ENCODE results near the gene ENPEP.

Gene ENPEP

DNA sequence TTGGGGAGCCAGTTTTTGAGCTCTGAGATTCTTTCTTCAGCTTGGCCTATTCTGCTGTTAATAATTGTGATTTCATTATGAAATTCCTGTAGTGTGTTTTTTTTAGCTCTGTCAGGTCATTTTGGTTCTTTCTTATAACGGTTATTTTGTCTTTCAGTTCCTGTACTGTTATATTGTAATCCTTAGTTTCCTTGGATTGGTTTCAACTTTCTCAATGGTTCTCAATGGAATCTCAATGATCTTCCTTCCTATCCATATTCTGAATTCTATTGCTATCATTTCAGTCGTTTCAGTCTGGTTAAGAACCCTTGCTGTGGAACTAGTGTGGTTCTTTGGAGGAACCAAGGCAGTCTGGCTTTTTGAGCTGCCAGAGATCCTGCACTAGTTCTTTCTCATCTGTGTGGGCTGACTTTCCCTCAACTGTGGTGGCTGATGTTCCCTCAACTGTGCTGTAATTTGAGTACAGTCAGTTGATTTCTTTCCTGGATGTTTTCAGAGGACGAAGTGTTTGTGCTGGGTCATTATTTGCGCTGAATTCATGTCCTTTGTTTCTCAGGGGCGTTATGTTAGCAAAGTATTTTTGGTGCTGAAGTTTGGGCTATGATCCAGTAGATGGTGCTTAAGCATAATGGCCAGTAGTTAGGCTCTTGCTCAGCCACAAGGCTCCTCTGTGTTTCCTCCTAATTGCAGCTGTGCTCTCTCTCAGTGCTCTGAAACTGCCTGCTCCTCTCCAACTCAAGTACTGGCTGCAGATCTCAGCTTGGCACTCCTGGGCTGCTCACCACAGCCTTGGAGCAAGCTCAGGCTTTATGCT lies 27.5 kb downstream of the ENPEP start:
- H3K27ac ChIP-seq, result no peak overlapping the region
- TF ChIP-seq, protein P1, sequence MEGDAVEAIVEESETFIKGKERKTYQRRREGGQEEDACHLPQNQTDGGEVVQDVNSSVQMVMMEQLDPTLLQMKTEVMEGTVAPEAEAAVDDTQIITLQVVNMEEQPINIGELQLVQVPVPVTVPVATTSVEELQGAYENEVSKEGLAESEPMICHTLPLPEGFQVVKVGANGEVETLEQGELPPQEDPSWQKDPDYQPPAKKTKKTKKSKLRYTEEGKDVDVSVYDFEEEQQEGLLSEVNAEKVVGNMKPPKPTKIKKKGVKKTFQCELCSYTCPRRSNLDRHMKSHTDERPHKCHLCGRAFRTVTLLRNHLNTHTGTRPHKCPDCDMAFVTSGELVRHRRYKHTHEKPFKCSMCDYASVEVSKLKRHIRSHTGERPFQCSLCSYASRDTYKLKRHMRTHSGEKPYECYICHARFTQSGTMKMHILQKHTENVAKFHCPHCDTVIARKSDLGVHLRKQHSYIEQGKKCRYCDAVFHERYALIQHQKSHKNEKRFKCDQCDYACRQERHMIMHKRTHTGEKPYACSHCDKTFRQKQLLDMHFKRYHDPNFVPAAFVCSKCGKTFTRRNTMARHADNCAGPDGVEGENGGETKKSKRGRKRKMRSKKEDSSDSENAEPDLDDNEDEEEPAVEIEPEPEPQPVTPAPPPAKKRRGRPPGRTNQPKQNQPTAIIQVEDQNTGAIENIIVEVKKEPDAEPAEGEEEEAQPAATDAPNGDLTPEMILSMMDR (conservative IDR thresholded peaks at IDR 0.05), result no peak
- no peak for TF ChIP-seq ZFX (IDR thresholded peaks at IDR 0.05)

- TF ChIP-seq, protein P1 (conservative IDR thresholded peaks at IDR 0.05), result no peak
- no peak for TF ChIP-seq ZFX (IDR thresholded peaks at IDR 0.05)
- no peak overlapping the region for H3K27ac ChIP-seq
Measured at GRCh38 chr4:110504084-110504435, 28.1 kb downstream of the ENPEP start.

DNA sequence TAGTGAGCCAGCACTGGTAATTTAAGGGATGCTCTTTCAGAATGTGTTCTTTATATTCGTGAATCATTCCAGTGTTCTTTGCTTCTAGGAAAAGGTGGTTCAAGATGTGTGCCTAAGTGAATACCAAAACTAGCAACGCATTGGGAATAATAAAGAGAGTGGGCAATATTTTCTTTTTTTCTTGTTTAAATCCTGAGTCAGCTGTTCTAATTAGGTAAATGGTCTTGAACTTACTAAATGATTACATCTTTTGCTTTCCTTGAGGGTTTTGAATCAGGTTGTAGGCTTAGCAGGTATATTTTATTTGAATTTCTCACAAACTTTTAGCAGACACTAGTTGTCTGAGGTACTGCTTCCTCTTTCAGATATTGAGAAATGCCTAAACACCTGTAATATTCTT lies 29.5 kb downstream of the ENPEP start:
- TF ChIP-seq ZFX (IDR thresholded peaks at IDR 0.05), result no peak
- TF ChIP-seq, protein P1 (conservative IDR thresholded peaks at IDR 0.05), result no peak
- no peak overlapping the region for H3K27ac ChIP-seq

DNA sequence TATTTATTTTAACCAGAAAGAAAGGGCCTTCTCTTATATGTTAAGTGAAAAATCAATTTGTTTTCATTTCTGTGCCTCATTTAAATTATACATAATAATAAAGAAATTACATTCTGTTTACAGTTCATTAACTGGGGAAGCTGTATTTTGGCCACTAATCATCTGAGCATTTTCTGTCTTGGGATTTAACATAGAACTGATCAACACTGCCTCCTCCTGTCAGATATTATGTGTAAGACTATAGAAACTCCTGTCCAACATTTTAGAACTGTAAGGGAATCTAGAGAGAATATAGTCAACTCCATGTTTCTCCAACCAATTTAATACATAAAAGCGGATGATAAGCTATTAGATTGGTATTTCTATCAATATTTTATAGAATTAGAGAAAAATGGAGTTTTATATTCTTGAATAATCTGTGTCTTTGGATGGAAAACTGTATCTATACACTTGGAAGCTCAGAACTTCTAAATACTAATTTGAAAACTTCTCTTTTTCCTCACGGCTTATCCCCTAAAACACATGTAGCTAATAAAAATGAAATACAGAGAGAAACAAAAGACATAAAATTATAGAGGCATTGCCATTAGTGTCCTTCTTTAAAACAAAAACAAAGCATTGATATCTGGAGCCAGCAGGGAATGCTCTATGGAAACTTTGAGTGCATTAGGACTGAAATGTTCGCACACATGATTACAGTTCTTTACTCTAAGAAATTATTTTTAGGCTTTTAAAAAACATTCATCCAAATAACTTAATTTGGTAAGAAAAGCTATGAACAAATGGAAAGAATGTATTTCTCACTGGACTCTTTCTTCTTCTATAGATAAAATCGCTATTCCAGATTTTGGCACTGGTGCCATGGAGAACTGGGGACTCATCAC lies 33.1 kb downstream of the ENPEP start:
- no peak overlapping the region for H3K27ac ChIP-seq
- TF ChIP-seq, protein P1 (conservative IDR thresholded peaks at IDR 0.05), result peak; percentile 37
- TF ChIP-seq ZFX (IDR thresholded peaks at IDR 0.05), result no peak

GRCh38 chr4:110510277-110510676 lies 34.3 kb downstream of the ENPEP start:
- no peak overlapping the region for H3K27ac ChIP-seq
- TF ChIP-seq, protein P1 (conservative IDR thresholded peaks at IDR 0.05), result no peak
- TF ChIP-seq ZFX (IDR thresholded peaks at IDR 0.05), result no peak

- no peak overlapping the region for H3K27ac ChIP-seq
- TF ChIP-seq ZFX (IDR thresholded peaks at IDR 0.05), result no peak
- TF ChIP-seq, protein P1 (conservative IDR thresholded peaks at IDR 0.05), result peak; percentile 74
Measured at GRCh38 chr4:110510955-110511544, 35.1 kb downstream of the ENPEP start.

Data from C4-2B (cell line).